ENCODE data around the gene MYO18B.

DNA sequence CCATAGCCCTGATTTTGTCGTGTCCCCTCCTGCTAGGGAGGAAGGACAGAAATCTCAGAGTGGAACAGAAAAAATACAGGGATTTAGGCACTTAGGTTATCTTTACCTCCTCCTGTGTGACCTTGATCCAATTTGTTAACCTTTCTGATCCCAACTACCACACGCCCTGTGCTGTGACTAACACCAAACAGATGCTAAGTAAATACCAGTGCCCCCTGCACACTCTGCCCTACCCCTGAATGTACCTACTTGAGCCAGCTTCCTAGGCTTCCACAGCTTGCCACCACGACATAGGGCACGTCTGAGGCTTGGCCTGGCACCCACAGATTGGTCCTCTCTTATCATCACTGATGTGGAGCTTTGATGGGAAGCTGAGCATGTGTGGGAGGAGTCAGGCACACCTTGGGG, 9.2 kb downstream of the MYO18B start:
- TF ChIP-seq CTCF (conservative IDR thresholded peaks at IDR 0.05) = no peak
- TF ChIP-seq ZFX (IDR thresholded peaks at IDR 0.05) = no peak

All from C4-2B (cell line).